GM19240 (cell line): Measurements from ENCODE around the gene MPC2.
"Not testable (repeated sequence)": the region's sequence is repeated elsewhere in the genome, so short reads cannot be mapped to it uniquely, and the experiment has no call there.

Source experiments
- DNase-seq: peaks from one replicate; pipeline ENCODE4 v3.0.0; 2011; ENCODE audit warnings: low spot score; ENCODE audit not compliant: insufficient read length

Gene MPC2

DNA sequence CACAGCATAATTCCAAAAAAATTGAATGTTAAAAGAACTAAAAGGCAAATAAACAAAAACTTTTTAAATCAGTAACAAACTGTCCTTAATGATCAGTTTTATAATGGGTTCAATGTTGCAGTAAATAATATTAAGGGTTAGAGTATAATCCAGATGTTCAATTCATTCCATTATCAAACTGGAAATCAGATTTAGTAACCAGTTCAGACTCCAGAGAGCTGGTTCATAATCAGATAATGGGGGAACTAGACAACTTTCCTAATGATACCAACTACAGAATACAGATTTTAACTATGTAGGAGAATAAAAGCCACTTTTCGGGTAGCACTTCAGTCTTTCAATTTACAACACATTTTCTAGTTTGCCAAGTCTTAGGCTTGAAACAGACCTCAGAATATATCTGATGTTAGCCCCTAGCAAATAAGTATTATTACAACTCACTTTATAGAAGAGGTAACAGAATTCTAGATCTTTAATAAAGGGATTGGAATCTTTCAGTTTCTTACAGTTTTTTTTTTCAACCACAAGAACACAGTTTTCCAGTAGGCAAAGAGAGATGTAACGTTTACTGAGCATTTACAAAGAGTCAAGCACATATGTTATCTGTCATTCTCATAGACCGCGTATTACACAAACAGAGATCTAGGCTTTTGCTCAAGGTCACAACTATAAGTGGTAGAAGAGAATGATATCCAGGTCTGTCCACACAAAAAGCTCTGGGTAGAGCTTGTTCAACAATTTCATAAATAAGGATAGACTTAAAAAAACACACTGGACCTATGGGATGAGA, 2.3 kb downstream of the MPC2 start:
- DNase-seq, result no peak

DNA sequence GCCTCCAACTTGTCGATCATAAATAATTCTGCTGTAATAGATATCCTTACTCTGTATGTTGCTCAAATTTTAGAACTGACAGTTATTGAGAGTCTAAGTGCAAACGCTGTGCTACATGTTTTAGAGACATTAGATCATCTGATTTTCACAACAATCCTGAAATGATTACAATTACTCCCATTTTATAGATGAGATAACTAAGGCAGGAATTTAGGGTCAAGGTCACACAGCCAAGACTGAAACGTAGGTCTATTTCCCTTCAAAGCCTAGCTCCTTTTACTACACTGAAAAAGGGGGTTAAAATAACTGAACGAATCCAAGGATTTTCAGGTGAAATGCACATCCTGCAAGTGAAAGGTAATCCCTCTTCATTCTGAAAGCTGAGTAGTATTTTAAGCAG, 3.1 kb downstream of the MPC2 start:
- DNase-seq, result no peak

DNA sequence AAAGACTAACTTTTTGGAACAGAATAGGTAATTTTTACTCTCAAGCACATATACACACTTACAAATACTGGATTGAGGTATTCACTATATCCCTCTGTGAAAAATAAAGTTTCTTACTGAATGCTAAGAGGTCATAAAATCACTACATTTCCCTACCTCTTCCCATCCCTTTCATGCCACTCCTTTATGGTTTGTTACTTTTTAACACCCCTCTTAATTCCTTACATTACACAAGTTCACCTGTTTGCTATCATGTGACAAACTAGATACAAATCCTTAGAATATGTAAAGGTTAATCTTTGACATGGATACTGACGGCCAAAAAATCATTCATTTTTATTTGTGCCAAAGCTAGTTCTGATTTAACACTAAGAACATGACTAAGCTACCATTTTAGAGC, 7.1 kb downstream of the MPC2 start:
- DNase-seq, result no peak

DNA sequence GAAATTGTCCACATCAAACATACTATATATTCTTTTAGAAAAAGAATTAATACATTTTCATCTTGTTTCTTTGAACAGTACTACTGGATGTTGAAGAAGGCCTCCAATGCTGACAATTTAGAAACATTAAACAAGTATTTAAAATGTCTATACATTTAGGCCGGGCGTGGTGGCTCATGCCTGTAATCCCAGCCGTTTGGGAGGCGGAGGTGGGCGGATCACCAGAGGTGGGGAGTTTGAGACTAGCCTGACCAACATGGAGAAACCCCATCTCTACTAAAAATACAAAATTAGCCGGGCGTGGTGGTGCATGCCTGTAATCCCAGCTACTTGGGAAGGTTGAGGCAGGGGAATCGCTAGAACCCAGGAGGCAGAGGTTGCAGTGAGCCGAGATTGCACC, 8.0 kb downstream of the MPC2 start:
- DNase-seq, result not testable (repeated sequence)

DNA sequence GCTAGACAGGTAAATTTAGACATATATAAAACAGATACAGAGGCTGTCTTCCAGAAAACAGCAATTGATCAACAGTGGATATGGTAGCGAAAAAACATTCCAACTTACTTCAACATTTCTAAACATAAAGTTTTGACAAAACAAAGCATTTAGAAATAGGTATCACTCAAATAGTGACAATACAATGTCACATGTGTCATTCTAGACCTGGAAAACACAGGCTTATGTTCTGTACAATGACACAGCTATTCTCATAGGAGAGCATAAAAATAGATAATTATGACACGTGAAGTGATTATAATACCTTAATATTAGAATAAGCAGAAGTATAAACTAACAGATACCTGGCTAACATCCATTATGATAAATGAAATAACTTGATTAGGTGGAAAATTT, 8.4 kb downstream of the MPC2 start:
- no peak for DNase-seq

DNA sequence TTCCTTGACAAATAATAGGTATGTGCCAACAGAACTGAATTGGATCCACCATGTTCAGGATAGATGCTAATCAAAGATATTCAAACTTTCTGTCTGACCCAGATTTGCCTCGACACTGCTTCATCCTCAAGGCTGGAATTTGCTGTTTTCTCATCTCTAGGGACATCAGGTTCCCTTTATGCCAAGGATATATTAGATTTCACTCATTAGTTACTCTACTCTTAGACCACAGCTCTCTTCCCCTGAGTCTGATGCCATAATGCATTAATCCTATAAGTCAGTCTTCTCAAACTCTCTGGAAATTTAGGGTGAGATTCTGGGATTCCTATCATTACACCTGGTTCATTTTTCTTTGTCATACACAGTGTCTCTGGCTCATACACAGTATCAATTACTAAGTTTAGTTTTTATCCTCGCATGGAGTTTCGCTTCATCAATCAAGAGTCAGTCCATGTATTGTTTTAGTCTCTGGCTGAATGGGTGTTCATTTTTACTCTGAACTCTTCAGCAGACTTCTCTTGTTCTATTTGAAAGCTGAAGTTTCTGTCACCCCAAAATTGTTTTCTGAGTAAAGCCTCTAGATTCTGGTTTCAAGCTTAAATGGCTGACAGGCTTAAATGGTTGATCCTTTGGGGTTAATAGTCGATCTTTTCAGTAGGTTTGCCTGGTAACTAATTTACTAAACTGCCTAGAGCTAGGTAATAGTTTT, 9.7 kb downstream of the MPC2 start:
- DNase-seq, result no peak

DNA sequence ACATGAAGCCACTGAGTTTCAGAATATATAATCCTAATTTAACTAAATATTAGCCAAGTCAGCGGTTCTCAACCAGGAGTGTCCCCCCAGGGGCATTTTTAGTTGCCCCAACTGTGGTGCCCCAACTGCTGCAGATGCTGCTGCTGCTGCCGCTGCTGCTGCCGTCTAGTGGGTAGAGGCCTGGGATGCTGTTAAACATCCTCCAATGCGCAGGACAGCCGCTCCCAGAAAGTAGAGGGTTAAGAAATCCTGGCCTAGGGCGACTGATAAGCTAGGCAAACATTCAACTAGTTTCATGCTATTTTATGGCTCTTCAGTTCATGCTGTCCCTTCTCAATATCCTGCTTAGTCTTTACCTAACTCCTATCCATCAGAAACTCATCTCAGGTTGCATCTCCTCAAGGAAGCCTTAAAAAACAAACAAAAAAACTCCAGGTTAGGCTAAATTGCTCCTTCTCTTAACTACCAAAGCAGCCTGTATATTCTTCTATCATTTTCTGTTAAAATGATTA, 10.3 kb downstream of the MPC2 start:
- no peak for DNase-seq

DNA sequence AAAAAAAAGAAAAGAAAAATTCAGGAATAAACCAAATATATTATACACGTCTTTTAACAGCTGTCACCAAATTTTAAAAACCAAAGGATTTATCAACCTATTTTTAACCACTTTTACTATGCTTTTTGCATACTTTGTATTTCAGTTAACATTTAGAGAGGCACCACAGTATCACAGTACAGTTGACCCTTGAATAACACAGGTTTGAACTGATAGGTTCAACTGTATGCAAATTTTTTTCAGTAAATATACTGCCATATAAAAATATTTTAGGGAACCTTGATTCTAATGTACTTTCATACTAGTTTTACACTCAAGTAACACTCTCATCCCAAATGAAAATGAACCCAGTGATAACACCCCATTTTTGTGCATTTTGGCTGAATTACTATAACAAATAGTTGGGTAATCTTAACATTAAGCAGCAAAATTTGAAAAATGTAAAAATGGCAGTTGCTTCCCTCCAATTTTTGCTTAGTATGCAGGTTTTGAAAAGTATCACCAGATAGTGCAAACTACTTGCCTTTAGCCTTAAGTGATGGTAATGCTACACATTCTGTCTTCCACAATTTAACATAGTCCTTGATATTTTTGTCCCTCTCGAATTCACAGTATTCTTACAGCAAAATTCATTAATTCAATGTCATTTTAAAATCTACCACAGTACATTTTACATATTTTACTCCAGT, 12.2 kb downstream of the MPC2 start:
- no peak for DNase-seq

DNA sequence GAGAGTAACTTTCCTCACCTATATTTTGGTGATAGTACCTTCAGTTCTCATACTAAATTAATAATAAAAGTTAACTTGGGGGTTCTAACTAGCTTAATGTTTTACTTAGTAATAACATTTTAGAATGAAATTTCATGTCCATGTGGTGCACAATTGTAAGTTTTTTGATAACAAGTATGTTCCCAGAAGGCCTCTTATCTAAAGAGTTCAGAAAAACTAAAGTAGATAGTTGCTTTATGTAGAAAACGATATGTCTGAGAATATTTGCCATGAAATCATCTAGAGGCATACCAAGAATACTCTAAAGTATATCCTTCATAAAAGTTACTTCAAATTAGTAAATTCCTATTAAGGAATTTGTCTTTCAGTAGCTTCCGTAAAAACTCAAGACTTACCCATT, 12.8 kb downstream of the MPC2 start:
- no peak for DNase-seq

DNA sequence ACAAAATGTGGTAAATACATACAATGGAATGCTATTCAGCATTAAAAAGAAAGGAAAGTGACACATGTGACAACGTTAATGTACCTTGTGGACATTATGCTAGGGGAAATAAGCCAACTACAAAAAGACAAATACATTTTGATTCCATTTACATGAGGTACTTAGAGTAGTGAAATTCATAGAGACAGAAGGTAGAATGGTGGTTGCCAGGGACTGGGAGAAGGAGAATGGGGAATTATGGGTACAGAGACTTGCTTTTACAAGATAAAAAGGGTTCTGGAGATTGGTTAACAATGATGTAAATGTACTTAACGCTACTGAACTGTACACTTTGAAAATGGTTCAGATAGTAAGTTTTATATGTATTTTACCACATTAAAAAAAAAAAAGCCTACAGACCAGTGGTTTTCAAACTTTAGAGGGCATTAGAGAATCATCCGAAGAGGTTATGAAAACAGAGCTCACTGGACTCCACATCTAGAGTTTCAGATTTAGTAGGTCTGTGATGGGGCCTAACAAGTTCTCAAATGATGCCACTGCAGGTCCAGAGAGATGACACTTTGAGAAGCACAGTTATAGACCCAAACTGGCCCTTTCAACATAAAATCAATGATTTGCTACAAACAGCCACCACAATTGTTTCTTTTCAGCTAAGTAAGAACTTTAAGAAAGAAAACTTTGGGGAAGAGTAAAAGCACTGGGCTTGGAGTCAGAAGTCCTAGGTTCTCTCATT, 13.4 kb downstream of the MPC2 start:
- no peak for DNase-seq

DNA sequence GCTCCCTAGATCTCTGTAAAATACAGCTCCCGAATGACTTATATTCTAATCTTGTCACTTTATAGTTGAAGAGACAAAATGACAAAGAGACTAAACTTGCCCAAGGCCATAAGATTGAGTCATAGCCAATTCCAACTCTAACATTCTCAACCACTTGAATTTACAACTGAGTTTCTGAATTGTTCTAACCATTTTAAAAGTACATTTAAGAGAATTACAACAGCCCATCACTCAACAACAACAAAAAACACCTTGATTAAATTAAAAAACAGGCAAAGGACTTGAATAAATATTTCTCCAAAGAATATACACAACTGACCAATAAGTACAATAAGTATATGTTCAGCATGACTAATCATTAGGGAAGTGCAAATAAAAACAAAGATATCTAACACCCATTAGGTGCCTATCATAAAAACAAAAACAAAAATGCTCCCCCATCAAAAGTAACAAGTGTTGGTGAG, 14.2 kb downstream of the MPC2 start:
- no peak for DNase-seq

DNA sequence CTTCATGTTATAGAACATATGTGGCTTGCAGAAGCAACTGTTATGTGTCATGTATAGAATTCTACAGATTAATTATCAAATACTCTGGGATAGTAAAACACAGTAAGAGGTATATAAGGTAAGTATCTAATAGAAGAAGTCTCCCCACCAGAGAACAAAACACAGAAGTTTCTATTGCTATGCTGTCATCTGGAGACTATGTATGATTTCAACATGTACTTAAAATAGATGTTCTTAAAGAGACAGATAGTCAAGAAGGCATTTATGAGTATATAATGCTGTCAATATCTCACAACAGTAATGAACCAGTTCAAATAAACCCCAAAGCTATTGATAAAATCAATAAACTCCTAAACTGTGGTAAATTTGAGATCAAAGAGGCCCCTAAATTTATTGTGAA, 14.8 kb downstream of the MPC2 start:
- no peak for DNase-seq

DNA sequence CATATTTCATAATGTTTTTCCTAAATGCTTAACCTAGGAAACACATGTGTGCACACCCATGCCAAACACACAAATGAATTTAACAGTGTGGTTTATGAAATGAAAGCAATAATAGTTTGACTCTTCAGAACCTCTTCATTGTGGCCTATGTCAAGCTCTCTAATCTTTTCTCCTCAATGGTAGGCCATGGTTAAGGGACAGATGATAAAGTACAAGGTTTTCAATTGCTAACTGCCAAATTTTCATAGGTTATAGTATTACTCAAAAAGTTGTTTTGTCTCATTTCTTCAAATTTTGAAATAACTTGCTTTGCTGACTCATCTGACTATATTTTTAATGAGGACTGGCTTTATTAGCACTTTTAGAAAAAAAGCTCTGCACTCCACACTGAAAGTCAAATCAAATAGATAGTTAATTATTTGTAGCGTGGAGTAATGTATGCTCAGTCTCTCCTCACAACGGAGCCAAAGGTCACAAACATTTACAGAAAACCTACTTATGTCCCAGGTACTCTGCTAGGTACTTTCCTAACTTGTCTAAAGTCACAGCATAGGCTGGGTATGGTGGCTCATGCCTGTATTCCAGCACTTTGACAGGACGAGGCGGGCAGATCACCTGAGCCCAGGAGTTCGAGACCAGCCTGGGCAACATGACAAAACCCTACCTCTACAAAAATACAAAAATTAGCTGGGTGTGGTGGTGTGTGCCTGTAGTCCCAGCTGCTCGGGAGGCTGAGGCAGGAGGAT, 19.9 kb downstream of the MPC2 start:
- no peak for DNase-seq

DNA sequence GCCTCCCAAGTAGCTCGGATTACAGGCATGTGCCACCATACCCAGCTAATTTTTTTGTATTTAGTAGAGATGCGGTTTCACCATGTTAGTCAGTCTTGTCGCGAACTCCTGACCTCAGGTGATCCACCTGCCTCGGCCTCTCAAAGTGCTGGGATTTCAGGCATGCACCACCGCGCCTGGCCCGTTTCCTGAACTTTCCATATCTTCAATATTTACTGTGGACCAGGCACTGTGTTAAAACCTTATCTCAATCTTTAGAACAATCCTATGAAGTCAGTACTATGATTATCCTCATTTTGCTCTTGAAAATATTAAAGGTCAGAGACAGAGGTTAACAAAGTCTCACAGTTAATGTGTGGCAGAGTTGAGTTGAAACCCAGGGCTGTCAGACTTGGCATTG, 21.3 kb downstream of the MPC2 start:
- no peak for DNase-seq

DNA sequence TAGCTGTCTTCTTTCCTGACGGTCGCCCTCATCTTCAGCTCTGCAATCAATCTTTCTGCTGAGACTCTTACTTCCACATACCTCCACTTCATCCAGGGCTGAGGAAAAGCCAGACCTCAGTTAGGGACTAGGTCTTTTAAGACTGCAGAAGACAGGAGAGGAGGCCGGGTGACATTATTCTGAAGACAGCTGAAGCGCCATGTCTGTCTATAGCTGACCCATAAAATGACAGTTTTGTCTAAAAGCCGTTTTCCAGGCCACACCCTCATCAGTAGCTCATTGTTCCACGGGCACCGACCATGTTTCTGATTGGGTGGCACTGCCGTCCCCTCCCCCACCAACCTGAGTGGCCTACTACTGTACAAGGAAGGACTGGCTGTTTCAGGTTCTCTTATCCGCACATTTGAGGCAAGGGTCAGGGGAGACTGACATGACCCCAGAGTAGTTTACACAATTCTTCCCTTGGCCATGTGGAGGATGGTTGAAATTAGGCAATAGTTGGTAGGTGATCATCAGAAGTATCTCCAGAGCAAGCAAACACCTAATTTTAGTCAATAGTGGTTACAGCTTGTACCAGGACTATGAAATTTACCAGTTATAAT, 22.9 kb downstream of the MPC2 start, which contains the start of gene ADCY10:
Gene ADCY10 (minus strand): TSS at position 240 of the 602 bp plus-strand sequence. CDS start 8,994 bp downstream, outside the sequence.
- DNase-seq, result no peak

DNA sequence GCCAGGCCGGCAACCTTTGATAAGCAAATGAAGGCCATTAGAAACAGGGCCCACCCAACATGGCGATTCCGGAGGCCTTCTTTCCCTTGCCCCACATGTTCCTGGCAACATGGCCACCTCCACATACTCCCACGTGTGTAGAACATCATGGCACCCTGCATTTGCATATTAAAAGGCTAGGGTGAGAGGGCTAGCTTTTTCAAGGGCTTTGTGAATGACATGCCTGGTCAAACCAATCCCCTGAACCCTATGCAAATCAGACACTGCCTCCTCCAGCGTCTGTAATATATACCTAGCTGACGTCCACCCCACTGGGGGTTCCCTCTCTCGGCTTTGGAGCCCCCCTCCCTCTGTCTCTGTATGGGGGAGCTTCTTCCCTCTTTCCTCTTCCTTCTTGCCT, 24.6 kb downstream of the MPC2 start:
- DNase-seq, result no peak

DNA sequence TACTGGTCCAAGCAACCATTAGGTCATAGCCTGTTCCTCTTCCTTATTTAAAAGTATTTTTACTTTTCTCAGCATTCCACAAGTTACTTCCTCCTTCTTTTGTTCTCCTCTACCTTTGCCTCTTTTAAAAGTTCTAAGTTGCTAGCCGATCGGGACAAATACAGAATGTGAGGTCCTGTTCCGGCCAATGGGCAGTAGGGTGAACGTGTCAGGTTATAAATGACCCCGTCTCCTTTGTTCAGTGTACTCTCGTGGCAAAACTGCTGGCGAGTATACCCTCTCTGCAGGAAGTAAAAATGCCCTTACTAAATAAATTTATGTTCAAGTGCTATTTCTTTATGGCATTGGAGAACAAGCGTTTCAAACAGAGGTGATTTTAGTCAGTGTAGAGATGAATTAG, 25.5 kb downstream of the MPC2 start:
- DNase-seq, result no peak

DNA sequence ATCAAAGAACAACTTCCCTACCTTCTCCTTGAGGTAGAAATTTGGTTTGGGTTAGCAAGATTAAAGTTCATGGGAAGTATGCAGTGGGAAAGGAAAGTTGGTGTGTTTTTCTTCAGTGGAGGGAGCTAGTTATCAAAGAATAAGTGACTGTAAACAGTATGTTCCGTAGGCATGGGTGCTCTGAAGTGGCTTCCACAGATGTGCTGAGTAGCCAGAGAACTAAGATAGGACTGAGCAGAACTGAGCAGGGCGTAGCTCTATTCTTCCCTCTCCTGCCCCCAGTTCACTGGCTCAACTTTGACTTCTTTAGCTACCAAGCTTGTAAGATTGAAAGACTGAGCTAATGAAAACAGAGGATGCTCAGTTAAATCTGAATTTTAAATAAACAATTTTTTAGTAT, 26.3 kb downstream of the MPC2 start:
- DNase-seq, result no peak

DNA sequence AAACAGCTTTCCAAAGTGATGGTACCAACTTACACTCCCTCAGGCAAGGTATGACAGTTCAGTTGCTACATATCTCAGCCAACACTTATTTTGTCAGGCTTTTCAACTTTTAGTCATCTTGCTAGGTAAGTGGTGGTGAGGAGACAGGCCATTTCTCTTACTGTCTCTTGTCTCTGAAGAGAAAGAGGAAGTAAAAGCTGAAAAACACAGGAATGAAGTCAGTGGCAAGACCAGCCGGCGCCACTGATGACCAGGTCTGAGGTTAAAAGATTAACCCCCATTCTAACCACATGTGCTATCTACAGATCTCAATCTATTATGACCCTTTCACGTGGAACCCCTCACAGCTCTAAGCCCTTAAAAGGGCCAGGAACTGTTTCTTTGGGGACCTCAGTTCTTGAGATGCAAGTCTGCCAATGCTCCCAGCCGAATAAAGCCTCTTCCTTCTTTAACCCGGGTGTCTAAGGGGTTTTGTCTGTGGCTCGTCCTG, 27.1 kb downstream of the MPC2 start:
- DNase-seq, result no peak

DNA sequence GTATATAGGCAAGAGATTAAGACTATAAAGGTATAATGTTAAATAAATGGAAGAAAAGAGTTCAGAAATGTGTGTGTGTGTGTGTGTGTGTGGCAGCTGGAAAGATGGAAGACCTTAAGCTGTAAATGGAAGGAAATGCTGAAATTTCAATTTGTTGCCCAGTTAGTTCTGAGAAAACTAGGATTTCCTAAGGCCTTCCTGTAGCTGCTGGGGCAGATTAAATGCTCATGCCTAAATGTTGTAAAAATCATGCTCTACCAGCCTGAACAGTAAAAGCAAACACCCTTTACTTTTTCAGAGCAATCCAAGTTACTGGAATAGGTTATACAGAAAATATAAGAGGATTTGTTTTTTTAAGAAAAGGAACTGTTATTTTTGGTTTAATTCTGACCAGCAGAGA, 31.2 kb downstream of the MPC2 start:
- no peak for DNase-seq
